H9 (cell line): ENCODE measurements around the gene ERO1B. TPM values are rescaled to one million over a fixed set of nuclear protein-coding genes. Genes with fewer than 3 reads are reported as not detected.

Experiments used
- DNase-seq: peaks from one replicate; pipeline ENCODE4 v3.0.0-alpha.2; 2017
- H2AFZ ChIP-seq: one replicate; pipeline ENCODE4 v1.6.1; 2013; ENCODE audit warnings: mild to moderate bottlenecking, low read length, control low read depth, moderate library complexity
- H2AK5ac ChIP-seq: 2 replicates; pipeline ENCODE4 v1.6.1; 2013; ENCODE audit warnings: low read length, control low read depth, mixed read lengths; ENCODE audit not compliant: insufficient read length
- H2BK120ac ChIP-seq: one replicate; pipeline ENCODE4 v1.6.1; 2013; ENCODE audit warnings: low read depth, mild to moderate bottlenecking, low read length, control low read depth, inconsistent platforms; ENCODE audit not compliant: poor library complexity, severe bottlenecking
- H2BK12ac ChIP-seq: 2 replicates; pipeline ENCODE4 v1.6.1; 2013; ENCODE audit warnings: low read length, control low read depth, mixed read lengths, low read depth; ENCODE audit not compliant: insufficient read length
- H2BK15ac ChIP-seq: 2 replicates; pipeline ENCODE4 v1.6.1; 2013; ENCODE audit warnings: low read depth, low read length, control low read depth
- H2BK20ac ChIP-seq: one replicate; pipeline ENCODE4 v1.6.1; 2013; ENCODE audit warnings: low read depth, mild to moderate bottlenecking, low read length, control low read depth, inconsistent platforms; ENCODE audit not compliant: poor library complexity, severe bottlenecking
- H2BK5ac ChIP-seq: 2 replicates; pipeline ENCODE4 v1.6.1; 2013; ENCODE audit warnings: low read length, control low read depth, mixed read lengths; ENCODE audit not compliant: insufficient read length
- H3K14ac ChIP-seq: 2 replicates; pipeline ENCODE4 v1.6.1; 2013; ENCODE audit warnings: low read length, control low read depth; ENCODE audit not compliant: insufficient read depth
- H3K18ac ChIP-seq: 2 replicates; pipeline ENCODE4 v1.6.1; 2013; ENCODE audit warnings: low read depth, mild to moderate bottlenecking, mixed read lengths, low read length, control low read depth; ENCODE audit not compliant: insufficient read length
- H3K23ac ChIP-seq: 2 replicates; pipeline ENCODE4 v1.6.1; 2013; ENCODE audit warnings: low read length, control low read depth, mixed read lengths, low read depth; ENCODE audit not compliant: insufficient read length
- H3K23me2 ChIP-seq: 2 replicates; pipeline ENCODE4 v1.6.1; 2013; ENCODE audit warnings: low read depth, mild to moderate bottlenecking, mixed read lengths, low read length, control low read depth; ENCODE audit not compliant: insufficient read length, poor library complexity, severe bottlenecking
- H3K27ac ChIP-seq: 2 replicates; pipeline ENCODE4 v1.5.1; 2013; ENCODE audit warnings: low read length, control low read depth, mixed read lengths, low read depth; ENCODE audit not compliant: insufficient read length
- H3K27me3 ChIP-seq: 2 replicates; pipeline ENCODE4 v1.6.1; 2013; ENCODE audit warnings: low read length, control low read depth, inconsistent platforms; ENCODE audit not compliant: insufficient read depth
- H3K4ac ChIP-seq: 2 replicates; pipeline ENCODE4 v1.6.1; 2013; ENCODE audit warnings: low read depth, mild to moderate bottlenecking, control low read depth, inconsistent platforms, low read length, moderate library complexity
- H3K4me1 ChIP-seq: 2 replicates; pipeline ENCODE4 v1.6.1; 2013; ENCODE audit warnings: low read length, control low read depth, inconsistent platforms; ENCODE audit not compliant: insufficient read depth
- H3K4me2 ChIP-seq: 2 replicates; pipeline ENCODE4 v1.6.1; 2013; ENCODE audit warnings: low read length, control low read depth, mixed read lengths; ENCODE audit not compliant: insufficient read length, insufficient read depth
- H3K56ac ChIP-seq: 2 replicates; pipeline ENCODE4 v1.6.1; 2013; ENCODE audit warnings: low read depth, mild to moderate bottlenecking, mixed read lengths, low read length, control low read depth; ENCODE audit not compliant: insufficient read length
- H3K79me1 ChIP-seq: 2 replicates; pipeline ENCODE4 v1.6.1; 2013; ENCODE audit warnings: low read depth, mild to moderate bottlenecking, moderate library complexity, low read length, control low read depth, inconsistent platforms; ENCODE audit not compliant: insufficient read depth, poor library complexity, severe bottlenecking
- H3K79me2 ChIP-seq: 2 replicates; pipeline ENCODE4 v1.6.1; 2013; ENCODE audit warnings: low read length, control low read depth, inconsistent platforms; ENCODE audit not compliant: insufficient read depth
- H3K9ac ChIP-seq: 2 replicates; pipeline ENCODE4 v1.6.1; 2013; ENCODE audit warnings: low read length, control low read depth, mixed read lengths; ENCODE audit not compliant: insufficient read length; ENCODE audit errors: extremely low read depth
- H3K9me3 ChIP-seq: one replicate; pipeline ENCODE4 v1.6.1; 2013; ENCODE audit warnings: low read depth, low read length, inconsistent platforms; ENCODE audit not compliant: control insufficient read depth
- H3T11ph ChIP-seq: one replicate; pipeline ENCODE4 v1.6.1; 2013; ENCODE audit warnings: mild to moderate bottlenecking, low read length, control low read depth, inconsistent platforms
- H4K20me1 ChIP-seq: one replicate; pipeline ENCODE4 v1.6.1; 2013; ENCODE audit not compliant: control insufficient read depth, insufficient read length, insufficient read depth
- H4K5ac ChIP-seq: 2 replicates; pipeline ENCODE4 v1.6.1; 2013; ENCODE audit warnings: low read depth, mild to moderate bottlenecking, mixed read lengths, low read length, control low read depth; ENCODE audit not compliant: insufficient read length
- H4K8ac ChIP-seq: replicated peaks from 2 replicates; pipeline ENCODE4 v1.6.1; 2013; ENCODE audit warnings: low read length, control low read depth, mixed read lengths, low read depth; ENCODE audit not compliant: insufficient read length
- H4K91ac ChIP-seq: 2 replicates; pipeline ENCODE4 v1.6.1; 2013; ENCODE audit warnings: low read depth, mild to moderate bottlenecking, moderate library complexity, mixed read lengths, low read length, control low read depth; ENCODE audit not compliant: insufficient read length
- H3K27ac Mint-ChIP-seq, 3 experiments: 2 replicates in 2 of 3; 3 replicates in 1 of 3; pipeline ENCODE4 v1.8.0; 2020 to 2021; ENCODE audit warnings: mixed read lengths in 3 of 3, mild to moderate bottlenecking in 1 of 3, moderate library complexity in 1 of 3
- H3K27me3 Mint-ChIP-seq: 2 replicates; pipeline ENCODE4 v1.8.0; 2021; ENCODE audit warnings: low read depth, mild to moderate bottlenecking, moderate library complexity, mixed read lengths
- H3K36me3 Mint-ChIP-seq, 3 experiments: 2 replicates in 2 of 3; 3 replicates in 1 of 3; pipeline ENCODE4 v1.8.0; 2020 to 2021; ENCODE audit warnings: low read depth in 3 of 3, mixed read lengths in 3 of 3; ENCODE audit not compliant: insufficient read depth in 1 of 3
- H3K4me1 Mint-ChIP-seq, 2 experiments: 2 replicates each; pipeline ENCODE4 v1.8.0; 2020; ENCODE audit warnings: mixed read lengths in 2 of 2
- H3K4me3 Mint-ChIP-seq, 2 experiments: 2 replicates in 1 of 2; 3 replicates in 1 of 2; pipeline ENCODE4 v1.8.0; 2020 to 2021; ENCODE audit warnings: mild to moderate bottlenecking in 2 of 2, mixed read lengths in 2 of 2, moderate library complexity in 1 of 2
- H3K9me3 Mint-ChIP-seq, 2 experiments: 2 replicates in 1 of 2; 3 replicates in 1 of 2; pipeline ENCODE4 v1.8.0; 2020; ENCODE audit warnings: mild to moderate bottlenecking in 2 of 2, mixed read lengths in 2 of 2, moderate library complexity in 1 of 2
- CTCF ChIP-seq: fragments of 200-600 bp; sonication (generic); conservative IDR thresholded peaks from 3 replicates; pipeline ENCODE4 v1.8.0; 2021; ENCODE audit warnings: antibody characterized with exemption, mild to moderate bottlenecking
- WGBS: extraction: QIAGEN DNeasy Blood & Tissue Kit; methylation state at CpG from one replicate; pipeline ENCODE4 v1.1.7; 2013; ENCODE audit warnings: missing lambda C conversion rate, low lambda C conversion rate, mixed read lengths; ENCODE audit not compliant: insufficient read length; ENCODE audit errors: extremely low coverage; 5-methylcytosine and 5-hydroxymethylcytosine counted together
- total RNA-seq: library from RNA; stranded (reverse); gene quantifications from 2 replicates; pipeline ENCODE4 v1.2.1, GENCODE V29; 2021

ERO1B gene
- total RNA-seq, 1 experiment from 2014 or later: 1.5 TPM

DNA sequence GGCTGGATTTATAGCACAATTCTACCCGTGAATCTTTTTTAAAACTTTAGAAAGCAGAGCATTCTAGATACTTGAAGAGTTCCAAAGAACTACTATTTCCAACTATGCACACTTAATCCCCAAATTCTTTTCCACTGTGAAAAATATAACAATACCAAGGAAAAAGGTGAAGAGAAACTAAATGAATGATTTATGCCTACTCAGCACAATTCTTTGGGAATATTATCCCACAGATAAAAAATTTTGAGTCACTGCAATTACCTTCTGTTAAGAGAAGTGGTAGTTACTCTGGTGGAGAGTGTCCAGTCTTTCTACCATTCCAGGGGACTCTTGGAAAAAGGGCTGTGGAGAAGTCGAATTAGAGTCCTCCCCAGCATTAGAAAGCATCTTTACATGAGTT is 39.2 kb downstream of the ERO1B start:
- Histone ChIP-seq H3K4ac (no peak overlapping the region), H2AFZ (no peak overlapping the region), H2AK5ac (no peak overlapping the region), H2BK15ac (no peak overlapping the region), H3K23ac (no peak overlapping the region), H3K4me1 (no peaks in the 10 kb centered on the region), H2BK12ac (no peak overlapping the region), H2BK20ac (no peak overlapping the region), H3K27ac (no peak overlapping the region), H3K56ac (no peak overlapping the region), H3K14ac (no peak overlapping the region), H4K5ac (no peak overlapping the region), H3K79me1 (no peaks in the 10 kb centered on the region), H3T11ph (no peak overlapping the region), H3K9ac (no peak overlapping the region), H4K8ac (no peak overlapping the region), H4K20me1 (no peaks in the 10 kb centered on the region), H3K18ac (no peak overlapping the region), H4K91ac (no peak overlapping the region), H3K4me2 (no peak overlapping the region), H2BK5ac (no peak overlapping the region), H3K27me3 (no peaks in the 10 kb centered on the region), H3K9me3 (no peaks in the 10 kb centered on the region), H3K79me2 (no peaks in the 10 kb centered on the region), H2BK120ac (no peak overlapping the region), H3K23me2 (no peaks in the 10 kb centered on the region)
- Mint-ChIP-seq H3K27me3 (no peaks in the 10 kb centered on the region), H3K4me1 (no peaks in the 10 kb centered on the region), H3K9me3 (no peaks in the 10 kb centered on the region), H3K27ac (no peak overlapping the region), H3K36me3 (no peaks in the 10 kb centered on the region), H3K4me3 (no peak overlapping the region)
- no peak for DNase-seq
- WGBS: no CpG with 5 or more reads among the region's 2 CpGs
- TF ChIP-seq CTCF: no peak
